ENCODE measurements around the gene TBATA.
A peak's percentile ranks its signal among the peaks of the same experiment; 100 is the strongest.

Gene TBATA

GRCh38 chr10:70759781-70760180 lies 25.4 kb downstream of the TBATA start:
- no peak for DNase-seq

GRCh38 chr10:70758757-70759514 lies 26.2 kb downstream of the TBATA start:
- DNase-seq, result peak; percentile 54

DNA sequence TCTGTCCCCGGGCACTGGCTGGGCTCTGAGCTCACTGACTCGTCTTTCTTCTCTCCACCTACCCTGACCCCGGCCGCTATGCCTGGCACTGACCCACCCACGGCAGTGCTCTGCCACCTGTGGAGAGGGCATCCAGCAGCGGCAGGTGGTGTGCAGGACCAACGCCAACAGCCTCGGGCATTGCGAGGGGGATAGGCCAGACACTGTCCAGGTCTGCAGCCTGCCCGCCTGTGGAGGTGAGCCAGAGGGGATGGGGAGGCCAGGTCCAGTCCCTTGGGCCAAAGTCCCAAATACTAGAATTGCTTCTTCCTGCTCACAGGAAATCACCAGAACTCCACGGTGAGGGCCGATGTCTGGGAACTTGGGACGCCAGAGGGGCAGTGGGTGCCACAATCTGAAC lies 27.3 kb downstream of the TBATA start:
- no peak for DNase-seq

DNA sequence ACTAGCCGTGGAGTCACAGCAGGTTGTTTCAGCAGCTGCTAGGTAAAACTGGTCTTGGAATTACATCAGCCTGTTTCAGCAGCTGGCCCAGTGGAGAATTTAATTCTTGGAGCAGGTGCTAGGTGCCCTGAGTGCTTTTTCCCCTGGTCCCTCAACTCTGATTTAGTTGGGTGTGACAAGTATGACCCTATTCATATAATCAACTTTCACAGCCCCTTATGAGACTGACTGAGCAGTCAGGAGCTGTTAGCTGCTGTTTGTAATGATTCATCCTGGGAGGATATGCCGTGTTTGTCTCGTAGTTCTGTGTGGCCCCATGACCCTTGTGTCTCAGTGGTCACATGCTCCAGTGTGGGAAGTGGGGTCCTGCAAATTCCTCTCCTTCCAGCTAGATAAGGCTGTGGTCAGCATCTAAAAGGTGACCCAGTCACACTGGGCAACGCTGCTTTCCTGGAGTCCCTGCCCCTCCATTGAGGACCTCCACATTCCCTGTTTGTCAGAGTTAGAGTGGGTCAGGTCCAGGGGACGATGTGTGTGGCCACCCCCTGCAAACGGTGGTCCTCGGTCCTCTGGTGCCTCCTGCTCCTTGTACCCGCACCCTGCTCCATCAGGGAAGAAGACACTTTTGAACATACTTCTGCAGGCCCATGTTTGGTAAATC lies 28.3 kb downstream of the TBATA start:
- no peak for DNase-seq

DNA sequence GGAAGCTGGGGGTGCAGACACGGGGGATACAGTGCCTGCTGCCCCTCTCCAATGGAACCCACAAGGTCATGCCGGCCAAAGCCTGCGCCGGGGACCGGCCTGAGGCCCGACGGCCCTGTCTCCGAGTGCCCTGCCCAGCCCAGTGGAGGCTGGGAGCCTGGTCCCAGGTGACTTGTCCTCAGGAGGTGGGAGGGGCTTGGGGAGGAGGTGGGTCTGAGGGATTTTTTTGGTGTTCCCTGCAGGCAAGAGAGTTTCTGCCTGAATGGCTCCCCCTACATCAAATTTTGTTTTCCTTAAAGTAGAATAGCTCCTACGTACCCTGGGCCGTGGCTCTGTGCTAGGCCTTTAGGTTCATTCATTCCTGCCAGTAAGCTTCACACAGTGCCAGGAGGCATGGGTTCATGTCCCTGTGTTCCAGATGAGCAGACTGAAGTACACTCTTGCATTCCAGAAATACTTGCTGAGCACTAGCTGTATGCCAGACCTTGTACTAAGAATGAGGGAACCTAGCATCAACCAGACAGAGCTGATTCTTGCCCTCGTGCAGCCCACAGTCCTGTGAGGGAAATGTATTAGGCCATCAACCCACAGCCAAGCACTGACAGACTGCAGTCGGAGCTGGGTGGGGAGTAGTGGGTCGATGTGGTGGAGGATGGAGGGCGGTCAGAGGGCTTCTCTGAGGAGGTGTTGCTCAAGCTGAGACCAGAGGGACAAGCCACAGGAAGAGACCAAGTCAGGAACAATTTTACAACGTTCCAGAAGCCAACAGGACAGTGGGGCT lies 31.1 kb downstream of the TBATA start:
- DNase-seq, result no peak

DNA sequence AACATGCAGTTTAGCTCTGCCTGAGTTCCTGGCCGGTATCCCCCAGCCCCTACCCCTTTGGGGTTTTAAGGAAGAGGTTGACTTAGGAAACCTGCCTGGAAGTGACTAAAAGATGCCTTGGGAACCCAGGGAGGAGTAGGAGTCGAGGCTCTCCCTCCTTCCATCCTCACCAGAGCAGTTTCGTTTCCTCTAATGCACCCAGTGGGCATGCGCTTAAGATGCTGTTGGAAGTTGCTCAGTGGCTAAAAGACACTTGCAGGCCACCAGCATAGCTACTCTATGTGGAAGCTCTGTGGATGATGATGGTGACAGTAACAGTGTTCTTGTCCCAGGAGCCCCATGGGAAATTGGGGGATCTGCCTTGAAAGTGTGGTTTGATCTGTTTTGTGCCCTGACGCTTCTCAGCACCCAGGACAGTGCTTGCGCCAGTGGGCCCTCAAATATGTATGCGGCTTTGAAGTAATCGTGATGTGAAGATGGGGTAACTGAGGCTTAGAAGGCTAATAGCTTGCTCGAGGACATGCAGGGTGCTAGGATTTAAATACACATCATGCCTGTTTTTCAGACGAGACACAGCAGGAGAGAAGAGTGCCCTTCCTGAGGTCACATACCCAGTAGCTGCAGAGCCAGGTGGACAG lies 32.0 kb downstream of the TBATA start:
- DNase-seq, result no peak

DNA sequence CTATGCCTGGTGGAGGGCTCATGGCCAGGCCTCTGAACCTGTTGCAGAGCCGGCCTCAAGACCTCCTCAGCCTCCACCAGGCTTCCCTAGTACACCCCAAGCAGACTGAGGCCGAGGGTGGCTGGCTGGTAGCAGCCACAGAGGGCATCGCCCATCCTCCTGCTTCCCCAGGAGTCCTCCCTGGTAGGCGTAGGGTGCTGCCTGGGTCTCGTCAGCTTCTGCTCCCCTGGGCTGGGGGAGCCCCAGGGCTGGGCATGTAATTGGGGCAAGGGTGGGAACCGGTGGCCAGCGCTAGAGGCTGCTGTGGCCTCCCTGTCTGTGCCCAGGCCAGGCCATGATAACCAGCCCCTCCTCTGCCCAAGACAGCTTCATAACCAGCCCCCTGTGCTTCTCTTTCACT lies 32.6 kb downstream of the TBATA start:
- DNase-seq, result no peak

- DNase-seq, result no peak
These were observed 33.2 kb downstream of the TBATA start for GRCh38 chr10:70751991-70752390.

GRCh38 chr10:70751356-70751755 lies 33.8 kb downstream of the TBATA start:
- DNase-seq, result no peak

DNA sequence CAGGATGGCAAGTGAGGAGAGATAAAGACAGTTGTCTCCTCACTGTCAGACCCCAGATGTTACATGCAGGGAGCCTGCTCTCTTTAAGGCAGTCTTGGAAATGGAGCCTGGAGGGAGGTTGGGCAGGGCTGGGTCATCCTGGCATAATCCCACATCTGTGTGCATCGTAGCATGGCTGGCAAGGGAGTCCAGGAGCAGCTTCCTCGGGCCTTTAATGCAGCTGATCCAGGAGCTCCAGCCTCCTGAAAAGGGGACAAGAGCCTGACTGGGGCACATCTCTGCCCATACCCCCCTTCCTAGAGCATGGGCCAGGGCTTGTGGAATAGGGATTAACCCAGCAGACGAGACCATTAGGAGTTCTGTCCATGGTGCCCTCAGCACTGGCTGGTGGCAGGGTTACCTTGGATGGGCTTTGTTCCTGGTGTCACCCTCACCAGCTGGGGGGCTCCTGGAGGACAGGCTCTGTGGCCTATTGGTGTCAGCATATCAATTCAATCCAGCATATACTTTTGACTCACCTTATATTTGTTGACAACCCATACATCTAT lies 34.9 kb downstream of the TBATA start:
- no peak for DNase-seq

GRCh38 chr10:70749756-70750155 lies 35.4 kb downstream of the TBATA start:
- DNase-seq, result no peak

GRCh38 chr10:70748801-70749573 lies 36.2 kb downstream of the TBATA start:
- DNase-seq, result no peak

DNA sequence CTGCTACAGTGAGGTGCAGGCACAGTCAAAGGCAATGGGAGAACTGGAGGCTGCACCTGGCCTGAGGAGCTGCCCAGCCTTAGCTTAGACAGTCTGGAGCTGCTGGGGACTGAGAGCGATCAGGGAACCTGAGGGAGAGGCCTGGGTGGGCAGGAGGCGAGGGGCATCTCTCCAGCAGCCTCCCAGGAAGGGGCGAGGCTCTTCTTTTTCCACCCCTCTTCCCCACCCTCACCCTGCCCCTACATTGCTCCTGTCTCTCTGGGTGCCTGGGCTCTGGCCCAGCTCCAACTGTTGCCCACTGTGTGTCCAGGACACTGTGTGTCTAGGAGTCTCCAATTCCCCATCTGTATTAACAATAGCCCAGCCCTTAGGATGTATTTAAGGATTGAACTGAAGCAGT lies 36.9 kb downstream of the TBATA start:
- no peak for DNase-seq

GRCh38 chr10:70747192-70747965 lies 37.8 kb downstream of the TBATA start:
- DNase-seq, result no peak

DNA sequence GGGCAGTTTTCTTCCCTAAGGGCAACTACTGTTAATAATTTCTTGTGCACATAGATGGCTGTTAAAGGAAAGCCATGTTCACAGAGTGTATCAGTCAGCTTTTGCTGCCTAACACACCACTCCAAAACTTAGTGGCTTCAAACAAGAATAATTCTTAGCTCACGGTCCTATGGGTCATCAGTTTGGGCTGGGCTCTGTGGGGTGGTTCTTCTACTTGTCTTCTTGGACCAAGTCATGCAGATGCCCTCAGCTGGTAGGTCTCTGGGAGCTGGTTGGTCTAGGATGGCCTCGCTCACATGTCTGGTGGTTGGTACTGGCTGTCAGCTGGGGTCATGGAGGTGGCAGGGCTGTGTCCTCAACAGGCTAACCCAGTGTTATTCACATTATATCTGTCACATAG lies 39.6 kb downstream of the TBATA start:
- no peak for DNase-seq

GRCh38 chr10:70744617-70745143 lies 40.5 kb downstream of the TBATA start:
- no peak for DNase-seq

- DNase-seq, result no peak
These were observed 41.3 kb downstream of the TBATA start for GRCh38 chr10:70743879-70744278.

DNA sequence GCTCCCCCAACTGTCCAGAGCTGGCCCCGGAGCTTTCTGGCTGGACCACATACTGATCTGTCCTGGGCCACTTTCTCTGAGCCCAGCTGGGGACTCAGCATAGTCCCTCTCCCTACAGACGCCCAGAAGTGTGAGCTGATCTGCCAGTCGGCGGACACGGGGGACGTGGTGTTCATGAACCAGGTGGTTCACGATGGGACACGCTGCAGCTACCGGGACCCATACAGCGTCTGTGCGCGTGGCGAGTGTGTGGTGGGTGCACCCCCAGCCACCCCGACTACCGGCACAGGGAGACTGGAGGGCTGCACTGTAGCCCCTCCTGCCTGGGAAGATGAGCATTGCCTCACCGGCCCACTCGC lies 41.8 kb downstream of the TBATA start:
- DNase-seq, result no peak

- no peak for DNase-seq
These were observed 42.4 kb downstream of the TBATA start for GRCh38 chr10:70742537-70743429.

Measured in activated T-cell treated with anti-CD3 and anti-CD28 coated beads, Interleukin-2, amount 50 U/mL, for 1 hour (primary cell).